Stimulated activated CD4-positive, alpha-beta T cell treated with anti-CD3 and anti-CD28 coated beads, TNF-alpha, amount 100 ng/mL, for 24 hours (primary cell): ENCODE measurements around the gene TMEM179.

ENCODE experiments used
- DNase-seq, 3 experiments: peaks; one replicate each; pipeline ENCODE4 v3.0.0-alpha.2; 2020; ENCODE audit warnings: low read depth in 3 of 3

Gene TMEM179

GRCh38 chr14:104569435-104569834 is 35.1 kb downstream of the TMEM179 start:
- no peak for DNase-seq

- no peak for DNase-seq
Measured at GRCh38 chr14:104568620-104569019, 36.0 kb downstream of the TMEM179 start.

- no peak for DNase-seq
Measured at GRCh38 chr14:104567957-104568225, 36.7 kb downstream of the TMEM179 start.

- DNase-seq: no peak
Measured at GRCh38 chr14:104567141-104567956, 37.2 kb downstream of the TMEM179 start.

GRCh38 chr14:104564744-104565679 is 39.6 kb downstream of the TMEM179 start:
- DNase-seq: no peak

- peak; percentile 32 to 63 (median 33) for DNase-seq
Measured at GRCh38 chr14:104563742-104564615, 40.6 kb downstream of the TMEM179 start.

GRCh38 chr14:104563191-104563741 is 41.3 kb downstream of the TMEM179 start:
- no peak for DNase-seq

- no peak for DNase-seq
Measured at GRCh38 chr14:104562606-104563005, 42.0 kb downstream of the TMEM179 start.

GRCh38 chr14:104561632-104562495 is 42.7 kb downstream of the TMEM179 start:
- no peak for DNase-seq

GRCh38 chr14:104561124-104561557 is 43.4 kb downstream of the TMEM179 start:
- no peak for DNase-seq

GRCh38 chr14:104560586-104560945 is 44.0 kb downstream of the TMEM179 start:
- no peak for DNase-seq

- no peak for DNase-seq
Measured at GRCh38 chr14:104559804-104560585, 44.6 kb downstream of the TMEM179 start.

- no peak for DNase-seq
Measured at GRCh38 chr14:104559028-104559803, 45.4 kb downstream of the TMEM179 start.

GRCh38 chr14:104558231-104559027 is 46.1 kb downstream of the TMEM179 start:
- DNase-seq: no peak

GRCh38 chr14:104557766-104558165 is 46.8 kb downstream of the TMEM179 start:
- DNase-seq: no peak

GRCh38 chr14:104557086-104557485 is 47.5 kb downstream of the TMEM179 start:
- no peak for DNase-seq

- no peak for DNase-seq
Measured at GRCh38 chr14:104556256-104557021, 48.1 kb downstream of the TMEM179 start.
